GM18867 (cell line): ENCODE measurements around the gene NPTXR.
"Not testable (repeated sequence)": the region's sequence is repeated elsewhere in the genome, so short reads cannot be mapped to it uniquely, and the experiment has no call there.

ENCODE experiments used
- ATAC-seq: cut with Tn5 transposase; IDR thresholded peaks from one replicate; pipeline ENCODE4 v1.9.1; 2021; ENCODE audit warnings: mild to moderate bottlenecking, moderate library complexity; ENCODE audit not compliant: unreplicated experiment

NPTXR gene

DNA sequence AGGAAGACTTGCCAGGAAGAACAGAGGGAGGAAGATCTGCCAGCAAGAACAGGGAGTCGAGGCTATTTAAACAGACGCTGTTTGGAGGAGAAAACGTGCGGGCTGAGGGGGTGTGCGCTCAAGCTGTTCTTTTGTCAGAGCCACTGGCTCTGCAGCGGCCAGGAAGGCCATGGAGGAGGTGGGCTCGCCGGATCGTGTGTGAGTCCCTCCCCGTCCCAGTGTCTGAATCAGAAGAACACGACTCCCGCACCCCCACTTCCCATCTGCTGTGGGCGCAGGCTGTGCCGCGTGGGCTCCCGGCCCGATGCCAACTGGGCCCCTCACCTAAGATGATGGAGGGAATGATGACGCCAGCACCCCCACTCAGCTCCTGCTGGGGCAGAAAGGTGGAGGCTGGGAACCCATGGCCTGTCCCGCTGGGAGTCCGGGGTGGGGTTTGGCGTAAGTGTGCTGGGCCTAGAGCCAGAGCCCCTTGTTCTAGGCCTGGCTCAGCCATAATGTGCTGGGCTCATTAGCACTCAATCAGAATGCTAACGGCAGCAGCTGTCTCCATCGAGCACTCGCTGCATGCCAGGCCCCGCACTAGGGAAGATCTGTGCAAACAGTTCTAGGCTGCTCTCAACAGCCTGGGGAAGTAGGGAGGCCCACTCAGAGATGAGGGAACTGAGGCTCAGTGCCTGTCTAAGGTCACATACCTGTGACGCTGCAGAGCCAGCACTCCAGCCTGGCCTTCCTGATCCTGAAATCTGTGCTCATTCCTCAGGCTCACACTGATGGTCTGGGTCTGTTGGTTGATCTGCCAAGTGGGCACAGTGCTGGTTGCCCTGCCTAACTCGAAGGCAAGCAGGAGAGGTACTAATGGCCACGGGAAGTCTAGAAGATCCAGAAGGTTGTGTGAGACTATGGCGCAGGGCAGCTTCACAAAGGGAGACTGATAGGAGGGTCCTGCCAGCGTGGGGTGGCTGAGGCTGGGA is 11.5 kb downstream of the NPTXR start:
- no peak for ATAC-seq

DNA sequence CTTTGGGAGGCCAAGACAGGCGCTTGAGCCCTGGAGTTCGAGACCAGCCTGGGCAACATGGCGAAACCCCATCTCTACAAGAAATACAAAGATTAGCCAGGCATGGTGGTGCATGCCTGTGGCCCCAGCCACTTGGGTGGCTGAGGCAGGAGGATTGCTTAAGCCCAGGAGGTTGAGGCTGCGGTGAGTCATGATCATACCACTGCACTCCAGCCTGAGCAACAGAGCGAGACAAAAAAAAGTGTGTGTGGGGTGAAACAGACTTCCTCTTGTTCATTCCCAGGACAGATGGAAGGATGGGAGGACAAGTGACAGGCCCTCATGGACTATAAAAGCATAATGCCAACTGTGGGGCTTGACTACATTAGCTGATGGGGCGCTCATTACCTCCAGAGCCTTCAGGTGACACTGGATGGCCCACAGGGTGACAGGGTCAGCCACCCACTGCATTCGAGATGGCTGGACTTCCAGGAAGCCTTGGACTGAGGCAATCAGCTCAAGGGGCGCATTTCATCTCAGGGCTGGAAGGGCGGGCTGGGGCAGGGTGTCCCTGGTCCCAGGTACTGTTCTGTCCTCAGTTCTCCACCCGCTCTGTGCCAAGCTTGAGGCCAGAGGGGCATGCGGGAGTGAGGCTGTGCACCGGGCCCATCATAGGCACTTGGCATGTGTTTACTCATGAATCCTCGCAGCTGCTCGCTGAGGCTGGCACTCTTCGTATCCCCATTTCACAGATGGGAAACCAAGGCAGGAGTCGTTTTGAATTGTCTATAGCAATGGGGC is 12.5 kb downstream of the NPTXR start:
- no peak for ATAC-seq

DNA sequence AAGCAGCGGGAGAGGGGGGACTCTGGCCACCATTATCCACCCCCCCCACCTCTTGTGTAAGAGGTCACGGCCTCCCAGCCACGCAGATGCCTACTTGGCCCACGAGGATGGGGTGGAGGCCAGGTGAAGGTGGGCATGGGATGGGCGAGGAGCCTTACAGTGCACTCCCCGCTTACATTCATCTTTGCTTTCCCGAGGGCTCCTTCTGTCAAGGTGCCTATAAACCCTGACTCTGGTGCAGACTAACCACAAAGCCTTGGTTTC is 13.1 kb downstream of the NPTXR start:
- no peak for ATAC-seq

GRCh38 chr22:38830026-38830844 is 13.6 kb downstream of the NPTXR start:
- no peak for ATAC-seq

GRCh38 chr22:38829485-38829884 is 14.3 kb downstream of the NPTXR start:
- no peak for ATAC-seq

DNA sequence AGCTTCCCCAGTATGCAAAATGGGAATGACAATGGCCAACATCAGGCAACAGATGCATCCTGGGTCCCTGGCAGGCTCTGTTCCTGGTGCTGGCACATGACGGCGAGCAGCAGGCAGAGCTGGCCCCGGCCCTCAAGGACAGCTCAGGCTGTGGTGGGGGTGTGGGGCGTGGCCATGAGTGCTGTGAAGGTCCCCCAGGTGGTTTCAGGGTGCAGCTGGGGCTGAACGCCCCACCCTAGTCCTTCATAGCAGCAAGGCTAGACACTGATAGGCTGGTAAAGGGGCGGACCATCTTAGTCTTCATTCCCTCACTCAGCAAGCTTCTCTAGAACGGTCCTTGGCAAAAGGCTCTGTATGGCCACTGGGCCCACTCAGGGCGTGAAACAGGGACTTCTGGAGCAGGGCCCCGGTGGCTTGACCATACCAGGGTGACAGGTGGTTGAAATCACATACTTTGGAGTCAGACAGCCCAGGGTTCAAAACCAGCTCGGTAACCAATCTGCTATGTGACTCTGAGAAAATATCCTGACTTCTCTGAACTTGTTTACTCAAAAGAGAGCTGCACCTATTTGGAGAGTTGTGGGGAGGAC is 15.1 kb downstream of the NPTXR start:
- ATAC-seq = no peak

GRCh38 chr22:38828191-38828590 is 15.6 kb downstream of the NPTXR start:
- no peak for ATAC-seq

- ATAC-seq = no peak
Measured at GRCh38 chr22:38827510-38827909, 16.3 kb downstream of the NPTXR start.

DNA sequence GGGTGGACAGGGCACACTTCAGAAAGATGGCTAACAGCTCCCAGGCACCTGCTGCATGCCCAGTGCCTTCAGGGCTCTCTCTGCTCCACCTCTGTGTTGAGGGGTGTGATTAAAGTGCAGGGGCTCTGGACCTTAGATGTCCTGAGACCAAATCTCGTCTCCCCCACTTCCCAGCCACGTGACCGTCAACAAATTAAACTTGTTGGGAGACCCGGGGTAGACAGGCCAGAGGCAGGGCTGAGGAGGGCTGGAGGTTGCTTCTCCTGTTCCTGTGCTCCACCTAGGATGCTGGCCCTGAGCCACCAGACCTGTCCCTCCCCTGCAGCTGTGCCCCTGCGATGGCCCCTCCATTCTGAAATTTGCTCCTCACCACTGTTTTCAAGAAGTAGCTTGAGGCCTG is 17.0 kb downstream of the NPTXR start:
- no peak for ATAC-seq

DNA sequence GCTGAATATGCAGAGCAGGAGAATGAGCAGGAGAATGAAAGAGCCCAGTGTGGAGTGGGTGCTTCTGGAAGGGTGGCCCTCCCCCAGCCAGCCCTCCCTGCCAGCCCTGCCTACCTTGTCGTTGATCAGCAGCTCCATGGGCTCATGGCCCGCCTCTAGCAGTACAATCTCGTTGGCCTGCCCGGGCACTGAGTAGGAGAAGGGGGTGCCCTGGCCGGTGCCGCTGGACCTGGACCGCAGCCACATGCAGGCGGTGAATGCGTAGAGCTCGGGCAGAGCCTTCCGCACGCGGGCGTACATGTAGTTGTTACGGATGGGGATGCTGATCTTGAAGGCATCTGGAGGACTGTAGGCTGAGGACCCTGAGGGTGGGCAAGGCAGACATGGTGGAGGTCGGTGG is 17.4 kb downstream of the NPTXR start:
- ATAC-seq = no peak

DNA sequence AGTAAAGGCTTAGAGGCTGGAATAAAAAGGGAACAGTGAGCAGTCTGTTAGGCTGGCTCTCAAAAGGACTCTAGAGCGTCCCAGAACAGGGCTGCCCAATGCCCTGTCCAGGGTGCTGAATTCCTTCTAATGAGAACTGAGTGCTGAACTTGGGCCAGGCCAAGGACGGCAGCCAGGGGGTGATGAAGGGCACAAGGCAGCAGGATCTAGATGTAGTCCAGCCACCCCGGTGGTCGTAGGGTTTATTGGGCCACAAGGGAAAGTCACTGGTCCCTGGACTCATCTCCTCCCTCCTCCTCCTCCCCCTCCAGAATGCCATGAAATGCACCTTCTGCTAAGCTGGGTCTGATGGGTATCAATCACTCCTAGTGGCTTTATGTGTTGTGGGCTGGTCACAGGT is 19.2 kb downstream of the NPTXR start:
- ATAC-seq = no peak

DNA sequence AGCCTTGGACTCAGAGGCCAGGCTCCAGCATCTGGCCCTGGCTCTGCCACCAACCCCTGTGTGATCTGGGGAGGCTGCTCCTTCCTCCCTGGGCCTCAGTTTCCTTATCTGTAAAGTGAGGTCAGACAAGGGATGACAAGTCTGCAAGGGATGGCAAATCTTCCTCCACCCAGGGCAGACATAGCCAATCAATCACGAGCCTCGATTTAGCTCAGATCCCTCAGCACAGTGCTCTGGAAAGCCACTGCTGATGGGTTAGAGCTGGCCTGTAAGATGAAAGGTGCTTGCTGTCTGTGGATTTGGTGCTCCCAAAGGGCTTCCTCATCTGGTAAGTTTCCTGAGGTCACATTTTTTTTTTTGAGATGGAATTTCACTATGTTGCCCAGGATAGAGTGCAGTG is 20.2 kb downstream of the NPTXR start:
- ATAC-seq = no peak

DNA sequence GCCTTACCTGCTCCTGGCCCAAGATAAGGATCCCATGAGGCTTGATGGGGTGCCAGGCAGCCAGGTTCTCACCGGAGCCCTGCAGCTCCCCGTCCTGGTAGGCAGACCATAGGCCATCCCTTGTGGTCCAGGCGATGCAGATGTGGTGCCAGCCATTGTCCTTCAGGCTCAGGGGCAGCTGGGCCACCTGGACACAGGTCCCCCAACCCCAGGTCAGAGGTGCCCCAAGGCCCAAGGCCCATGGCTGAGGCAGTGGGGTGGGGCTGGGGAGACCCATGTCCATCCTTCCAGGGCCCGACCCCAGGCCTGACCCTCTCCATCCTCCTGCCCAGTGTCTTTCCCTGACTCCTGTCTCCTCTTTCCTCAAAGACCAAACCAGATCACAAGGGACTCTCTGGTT is 20.8 kb downstream of the NPTXR start:
- no peak for ATAC-seq

- no peak for ATAC-seq
Measured at GRCh38 chr22:38820020-38820419, 23.8 kb downstream of the NPTXR start.

DNA sequence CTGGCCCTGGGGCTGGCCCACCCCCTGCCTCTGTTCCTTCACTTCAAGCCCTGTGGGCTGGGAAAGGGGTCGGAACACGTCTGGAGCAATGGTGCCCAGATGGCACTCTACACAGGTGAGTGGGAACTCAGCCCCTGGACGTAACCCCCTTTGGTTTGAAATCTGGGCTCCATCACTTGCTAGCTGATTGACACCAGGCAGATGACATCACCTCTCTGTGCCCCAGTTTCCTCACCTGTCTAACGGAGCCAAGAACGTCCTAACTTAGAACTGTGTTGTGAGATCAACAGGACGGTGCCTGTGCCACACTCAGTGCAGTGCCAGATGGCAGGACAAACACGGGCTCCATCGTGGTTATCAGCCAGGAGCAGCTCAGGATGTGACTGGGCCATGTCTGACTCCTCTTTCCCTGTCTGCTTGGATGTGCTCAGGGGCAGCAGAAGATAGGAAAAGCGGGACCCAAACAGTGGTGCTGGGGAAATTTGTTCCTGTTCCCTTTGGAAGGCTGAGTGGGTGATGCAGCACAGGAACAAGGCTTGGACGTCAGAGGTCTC is 24.4 kb downstream of the NPTXR start:
- no peak for ATAC-seq

DNA sequence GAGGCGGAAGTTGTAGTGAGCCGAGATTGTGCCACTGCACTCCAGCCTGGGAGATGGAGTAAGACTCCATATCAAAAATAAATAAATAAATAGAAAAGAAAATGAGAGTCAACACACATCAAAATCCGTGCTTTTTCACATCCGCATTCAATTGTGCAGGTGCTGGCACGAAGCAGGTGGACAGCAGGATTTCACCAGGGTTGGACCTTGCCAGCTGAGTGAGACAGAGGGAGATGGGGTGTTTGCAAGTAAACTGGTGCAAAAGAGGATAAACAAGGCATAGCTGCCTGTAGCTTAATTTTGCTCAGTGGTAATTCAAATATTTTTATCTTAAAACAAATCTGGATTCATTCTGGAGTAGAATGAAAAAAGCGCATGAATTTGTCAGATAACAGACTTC is 26.6 kb downstream of the NPTXR start:
- no peak for ATAC-seq

GRCh38 chr22:38815842-38816241 is 28.0 kb downstream of the NPTXR start:
- no peak for ATAC-seq

DNA sequence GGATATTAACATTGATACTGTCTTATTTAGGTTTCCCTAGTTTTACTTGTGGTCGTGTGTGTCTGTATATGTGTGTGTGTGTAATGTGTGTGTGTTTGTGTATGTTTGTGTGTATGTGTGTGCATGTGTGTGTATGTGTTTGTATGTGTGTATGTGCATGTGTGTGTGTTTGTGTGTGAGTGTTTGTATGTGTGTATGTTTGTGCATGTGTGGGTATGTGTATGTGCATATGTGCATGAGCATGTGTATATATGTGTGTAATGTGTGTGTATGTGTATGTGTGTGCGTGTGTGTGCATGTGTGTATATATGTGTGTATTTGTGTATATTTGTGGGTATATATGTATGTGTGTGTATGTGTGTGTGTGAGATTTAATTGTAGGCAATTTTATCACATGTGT is 32.6 kb downstream of the NPTXR start:
- no peak for ATAC-seq

DNA sequence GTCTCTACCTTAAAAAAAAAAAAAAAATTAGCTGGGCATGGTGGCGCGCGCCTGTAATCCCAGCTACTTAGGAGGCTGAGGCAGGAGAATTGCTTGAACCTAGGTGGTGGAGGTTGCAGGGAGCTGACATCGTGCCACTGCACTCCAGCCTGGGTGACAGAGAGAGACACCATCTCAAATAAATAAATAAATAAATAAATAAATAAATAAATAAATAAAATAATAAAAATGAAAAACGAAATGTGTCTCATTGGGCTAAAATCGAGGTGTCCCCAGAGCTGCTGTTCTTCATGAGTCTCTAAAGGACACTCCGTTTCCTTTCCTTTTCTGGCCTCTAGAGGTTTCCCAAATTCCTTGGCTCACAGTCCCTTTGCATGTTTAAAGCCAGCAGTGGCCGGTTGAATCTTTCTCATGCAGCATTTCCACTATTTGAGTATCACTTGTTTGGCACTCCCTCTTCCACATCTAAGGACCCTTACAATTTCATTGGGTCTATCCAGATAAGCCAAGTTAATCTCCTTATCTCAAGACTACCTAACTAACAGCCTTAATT is 38.7 kb downstream of the NPTXR start:
- ATAC-seq = not testable (repeated sequence)

DNA sequence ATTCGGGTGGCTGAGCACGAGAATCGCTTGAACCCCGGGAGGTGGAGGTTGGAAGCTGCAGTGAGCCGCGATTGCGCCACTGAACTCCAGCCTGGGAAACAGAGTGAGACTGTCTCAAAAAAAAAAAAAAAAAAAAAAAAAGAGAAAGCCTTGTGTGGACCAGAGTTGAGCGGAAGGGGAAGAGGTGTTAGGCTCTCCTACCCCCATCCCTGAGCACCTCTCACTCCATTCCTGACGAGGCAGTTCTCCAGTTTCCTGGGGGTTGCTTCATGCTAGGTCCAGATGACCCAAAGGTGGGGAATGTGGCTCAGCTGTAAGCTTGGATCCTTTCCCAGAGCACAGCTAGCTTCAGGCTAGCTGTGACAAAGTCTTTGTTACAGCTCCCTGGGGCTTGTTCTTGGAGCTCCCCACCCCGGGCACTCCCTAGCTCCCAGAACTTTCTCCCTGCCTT is 41.1 kb downstream of the NPTXR start:
- no peak for ATAC-seq
